Panc1 (cell line): ENCODE data around the gene CNN2. TPM values are rescaled to one million over a fixed set of nuclear protein-coding genes. Genes with fewer than 3 reads are reported as not detected.

ENCODE experiments used
- ATAC-seq: fragments of 200-7000 bp; cut with Tn5 transposase; 2 replicates; pipeline ENCODE4 v1.9.1; 2020; ENCODE audit warnings: mild to moderate bottlenecking, moderate library complexity
- BruUV-seq: library from RNA; stranded (reverse); fragments of 400-500 nt; replicated peaks from 2 replicates; lab custom pipeline; 2021; lab: Mats Ljungman, UMichigan
- CTCF ChIA-PET: fragments of 300-600 bp; sonication (Branson Sonifier 250); formaldehyde crosslinking; loops from one replicate; lab custom pipeline; 2022; ENCODE audit warnings: antibody characterized with exemption; lab: Charles Lee
- POLR2A ChIA-PET: fragments of 300-600 bp; sonication (Branson Sonifier 250); formaldehyde crosslinking; loops from one replicate; lab custom pipeline; 2022; ENCODE audit warnings: antibody characterized with exemption; lab: Charles Lee
- DNase-seq: peaks from one replicate; pipeline ENCODE4 v3.0.0-alpha.2; 2010; ENCODE audit warnings: low read depth, low spot score
- H3K27ac ChIP-seq: 2 replicates; pipeline ENCODE4 v1.5.1; 2011; ENCODE audit warnings: mild to moderate bottlenecking, low read length, inconsistent platforms
- H3K27me3 ChIP-seq: fragments of 200-500 bp; sonication (Bioruptor generic); 2 replicates; pipeline ENCODE4 v1.6.0; 2014; ENCODE audit warnings: low read length, inconsistent platforms; ENCODE audit not compliant: control insufficient read depth, insufficient read depth
- H3K36me3 ChIP-seq: fragments of 200-500 bp; sonication (Bioruptor generic); 2 replicates; pipeline ENCODE4 v1.5.1; 2014; ENCODE audit warnings: inconsistent platforms, mild to moderate bottlenecking, low read length, moderate library complexity; ENCODE audit not compliant: control insufficient read depth, insufficient read depth
- H3K4me1 ChIP-seq: 2 replicates; pipeline ENCODE4 v1.5.1; 2011; ENCODE audit warnings: inconsistent platforms, mild to moderate bottlenecking, low read length, moderate library complexity; ENCODE audit not compliant: control insufficient read depth, insufficient read depth
- H3K4me3 ChIP-seq, 2 experiments: 2 replicates each; pipeline ENCODE4 v1.5.1; 2011 to 2012; ENCODE audit warnings: low read depth in 2 of 2, low read length in 2 of 2, mild to moderate bottlenecking in 2 of 2, inconsistent platforms in 1 of 2, moderate library complexity in 1 of 2
- H3K9me3 ChIP-seq: fragments of 200-500 bp; sonication (Bioruptor generic); 2 replicates; pipeline ENCODE4 v1.5.1; 2014; ENCODE audit warnings: low read depth, mild to moderate bottlenecking, inconsistent platforms, low read length, moderate library complexity; ENCODE audit not compliant: control insufficient read depth, insufficient read depth
- CTCF ChIP-seq: fragments of 450-650 bp; IDR thresholded peaks from 2 replicates; pipeline ENCODE4 v1.5.1; 2017; ENCODE audit warnings: mild to moderate bottlenecking
- POLR2AphosphoS5 ChIP-seq: IDR thresholded peaks from 2 replicates; pipeline ENCODE4 v1.6.1; 2012; ENCODE audit warnings: mild to moderate bottlenecking, low read depth, low read length, moderate library complexity
- REST ChIP-seq, 2 experiments: IDR thresholded peaks; 2 replicates each; pipeline ENCODE4 v1.6.1; 2011 to 2012; ENCODE audit warnings: low read depth in 2 of 2, control low read depth in 1 of 2, low read length in 1 of 2, mild to moderate bottlenecking in 1 of 2, moderate library complexity in 1 of 2; ENCODE audit not compliant: insufficient read depth in 1 of 2
- SIN3A ChIP-seq: IDR thresholded peaks from 2 replicates; pipeline ENCODE4 v1.6.1; 2012; ENCODE audit warnings: low read depth, mild to moderate bottlenecking, low read length, moderate library complexity, borderline replicate concordance; ENCODE audit not compliant: insufficient read depth
- TCF7L2 ChIP-seq: IDR thresholded peaks from 2 replicates; pipeline ENCODE4 v1.6.1; 2011; ENCODE audit warnings: mild to moderate bottlenecking, low read depth, low read length, inconsistent platforms
- in situ Hi-C: cut with HindIII; loops from 2 replicates; pipeline ENCODE4 v1.10.0; 2016; ENCODE audit warnings: low sequenced_read_pairs, low pct_unique_long_range_greater_than_20kb
- intact Hi-C: fragments of 100-400 bp; cut with micrococcal nuclease; formaldehyde crosslinking; loops from one replicate; pipeline ENCODE4 v1.10.0; 2022; ENCODE audit not compliant: unreplicated experiment
- total RNA-seq: library from RNA; stranded (reverse); gene quantifications from one replicate; pipeline ENCODE4 v1.2.1, GENCODE V29; 2021; ENCODE audit not compliant: unreplicated experiment

CNN2 gene
- total RNA-seq, 1 experiment from 2014 or later, result 203 TPM

GRCh38 chr19:986083-986482, 40.3 kb upstream of the CNN2 start:
- Histone ChIP-seq H3K36me3 (peaks cover 4% of the 10 kb centered on the region; the same call in 1 of the 2 replicates), H3K27me3 (no peaks in the 10 kb centered on the region), H3K27ac (no peak overlapping the region), H3K4me3 (no peak overlapping the region), H3K9me3 (no peaks in the 10 kb centered on the region), H3K4me1 (peaks cover 4% of the 10 kb centered on the region)
- BruUV-seq, result no TSS peak
- ChIA-PET CTCF (no interaction called here), POLR2A (no interaction called here)
- ATAC-seq (no peak), DNase-seq (no peak)
- in situ Hi-C loops (no loop called here), intact Hi-C loops (no loop called here)
- no peak for TF ChIP-seq REST (IDR thresholded peaks at IDR 0.05; ENCODE audit: insufficient read depth in 1 of 2, low read depth in 2 of 2, low read length in 1 of 2)
- no peak for TF ChIP-seq SIN3A
- TF ChIP-seq POLR2AphosphoS5, result no peak
- no peak for TF ChIP-seq TCF7L2
- TF ChIP-seq CTCF, result no peak

DNA sequence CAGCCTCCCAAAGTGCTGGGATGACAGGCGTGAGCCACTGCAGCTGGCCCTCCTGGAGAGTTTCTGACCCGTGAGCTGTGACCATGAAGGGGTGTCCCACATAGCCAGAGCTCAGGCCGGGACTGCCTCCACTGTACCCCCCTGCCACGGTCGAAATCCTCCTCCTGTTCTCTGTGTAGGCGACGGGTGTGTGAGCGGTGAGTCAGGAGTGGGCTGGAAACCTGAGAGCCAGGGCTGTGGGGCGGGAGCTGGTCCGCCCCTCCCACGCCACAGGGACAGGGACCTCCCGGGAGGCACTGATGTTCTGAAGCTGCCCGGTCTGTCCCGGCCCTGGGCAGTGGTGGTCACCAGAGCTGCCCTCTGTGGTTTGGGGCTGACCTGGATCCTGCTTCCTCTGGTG, 38.3 kb upstream of the CNN2 start:
- intact Hi-C loops, result no loop called here
- Histone ChIP-seq H3K27ac (no peak overlapping the region), H3K36me3 (peaks cover 4% of the 10 kb centered on the region; the same call in 1 of the 2 replicates), H3K27me3 (no peaks in the 10 kb centered on the region), H3K4me3 (no peak overlapping the region), H3K4me1 (peaks cover 4% of the 10 kb centered on the region), H3K9me3 (no peaks in the 10 kb centered on the region)
- ChIA-PET CTCF (no interaction called here), POLR2A (no interaction called here)
- ATAC-seq, result no peak
- BruUV-seq, result no TSS peak
- DNase-seq, result no peak
- in situ Hi-C loops, result no loop called here
- no peak for TF ChIP-seq TCF7L2
- no peak for TF ChIP-seq CTCF
- no peak for TF ChIP-seq POLR2AphosphoS5
- TF ChIP-seq REST (IDR thresholded peaks at IDR 0.05; ENCODE audit: insufficient read depth in 1 of 2, low read depth in 2 of 2, low read length in 1 of 2), result no peak
- no peak for TF ChIP-seq SIN3A
